Hindlimb muscle (tissue), 1 donor: ENCODE measurements around the gene LINS1. TPM values are rescaled to one million over a fixed set of nuclear protein-coding genes. Genes with fewer than 3 reads are reported as not detected.
"Not testable (repeated sequence)": the region's sequence is repeated elsewhere in the genome, so short reads cannot be mapped to it uniquely, and the experiment has no call there.

Experiments used
- DNase-seq: peaks from one replicate; pipeline ENCODE4 v3.0.0-alpha.2; 2013
- polyA plus RNA-seq: library from polyadenylated mRNA; unstranded; fragments of 120-200 nt; gene quantifications from one replicate; pipeline ENCODE4 v1.2.1, GENCODE V29; 2013; ENCODE audit not compliant: insufficient read length

The LINS1 gene
- polyA plus RNA-seq, 1 donor, result 13.6 TPM

- no peak for DNase-seq
These were observed 821 bp downstream of the LINS1 start for GRCh38 chr15:100601163-100601562.

GRCh38 chr15:100598655-100599054, 3.3 kb downstream of the LINS1 start:
- DNase-seq, result no peak

DNA sequence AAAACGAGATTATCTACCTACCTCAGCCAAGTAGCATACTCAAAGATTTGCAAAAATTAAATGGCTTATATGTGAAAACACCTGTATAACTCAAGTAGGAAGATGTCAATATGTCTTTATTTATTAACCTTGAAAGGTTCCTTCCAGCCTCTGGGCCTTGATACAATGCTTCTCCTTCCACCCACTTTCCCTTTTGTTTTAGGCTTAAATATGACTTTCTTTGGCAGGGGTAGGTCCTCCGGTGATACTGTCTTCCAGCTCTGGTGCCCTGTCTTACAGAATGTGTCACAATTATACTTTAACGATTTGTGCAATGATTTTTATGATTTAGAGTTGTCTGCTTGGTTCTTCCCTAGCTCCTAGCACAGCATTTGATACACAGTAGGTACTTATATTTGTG, 4.1 kb downstream of the LINS1 start:
- no peak for DNase-seq

DNA sequence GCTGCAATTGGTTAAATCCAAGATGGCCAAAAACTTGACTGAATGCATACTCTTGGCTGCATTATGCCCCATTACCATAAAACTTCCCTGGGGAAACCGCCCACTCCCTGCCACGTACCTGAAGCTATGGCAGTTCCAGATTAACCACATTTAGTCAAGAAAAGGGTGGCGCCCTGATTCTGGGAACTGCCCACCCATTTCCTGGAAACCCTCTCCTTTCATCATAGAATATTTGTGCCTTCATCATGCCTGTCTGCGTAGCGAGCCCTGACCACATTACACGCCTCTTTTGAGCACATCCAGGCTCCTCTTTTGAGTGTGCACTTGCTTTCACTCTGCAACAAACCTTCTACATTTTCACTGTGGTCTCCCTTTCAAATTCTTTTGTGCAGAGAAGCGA, 5.2 kb downstream of the LINS1 start:
- no peak for DNase-seq

DNA sequence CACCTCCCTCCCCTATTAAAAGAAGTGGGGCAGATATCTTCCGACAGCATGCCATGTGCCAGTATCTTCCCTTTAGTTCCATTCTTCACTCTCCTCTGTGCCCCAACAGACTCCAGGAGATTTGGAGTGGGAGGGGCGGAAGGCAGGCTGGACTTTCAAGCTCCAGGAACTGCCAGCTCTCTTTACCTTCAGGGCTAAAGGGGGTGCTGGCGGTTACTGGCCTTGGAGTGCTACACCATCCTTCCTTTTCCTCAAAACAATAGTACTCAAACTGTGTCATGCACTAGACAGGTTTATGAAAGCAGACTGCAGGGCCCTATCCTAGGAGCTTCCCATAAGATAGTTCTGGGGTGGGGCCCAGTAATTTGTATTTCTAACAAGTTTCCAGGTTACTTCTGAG, 6.0 kb downstream of the LINS1 start:
- no peak for DNase-seq

DNA sequence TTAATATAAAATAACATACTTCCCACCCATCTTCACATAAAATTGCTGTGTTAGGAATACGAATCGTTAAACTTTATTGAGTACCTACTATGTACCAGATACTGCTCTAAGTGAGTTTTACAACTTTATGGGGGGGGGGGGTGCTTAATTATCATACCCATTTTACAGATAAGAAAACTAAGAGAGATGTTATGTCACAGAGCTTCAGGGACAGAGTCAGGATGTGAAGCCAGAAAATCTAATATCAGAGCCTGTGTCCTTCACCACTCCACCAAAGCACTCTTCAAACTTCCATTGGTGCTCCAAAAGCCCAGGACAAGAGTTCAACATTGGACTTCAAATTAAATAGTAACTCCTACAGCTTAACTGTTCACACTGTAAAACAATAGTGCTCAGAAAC, 8.6 kb downstream of the LINS1 start:
- DNase-seq, result no peak

DNA sequence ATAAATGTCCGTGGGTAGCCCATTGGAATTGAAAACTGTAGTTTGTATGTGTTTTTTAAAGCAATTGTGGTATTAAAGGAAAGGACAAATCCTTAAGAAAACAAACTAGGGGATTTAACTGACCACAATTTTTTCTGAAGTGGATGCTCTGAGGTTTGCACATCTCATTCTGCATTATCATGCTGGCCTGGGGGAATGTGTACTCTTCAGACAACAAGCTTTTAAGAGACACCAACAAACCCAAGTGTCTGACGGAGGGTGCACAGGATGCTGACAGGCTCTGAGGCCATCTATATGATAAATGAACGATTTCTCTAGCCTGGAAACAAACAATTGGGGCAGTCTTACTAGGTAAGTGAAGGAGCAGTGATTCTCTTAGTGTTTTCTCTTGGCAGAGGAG, 9.1 kb downstream of the LINS1 start:
- no peak for DNase-seq

DNA sequence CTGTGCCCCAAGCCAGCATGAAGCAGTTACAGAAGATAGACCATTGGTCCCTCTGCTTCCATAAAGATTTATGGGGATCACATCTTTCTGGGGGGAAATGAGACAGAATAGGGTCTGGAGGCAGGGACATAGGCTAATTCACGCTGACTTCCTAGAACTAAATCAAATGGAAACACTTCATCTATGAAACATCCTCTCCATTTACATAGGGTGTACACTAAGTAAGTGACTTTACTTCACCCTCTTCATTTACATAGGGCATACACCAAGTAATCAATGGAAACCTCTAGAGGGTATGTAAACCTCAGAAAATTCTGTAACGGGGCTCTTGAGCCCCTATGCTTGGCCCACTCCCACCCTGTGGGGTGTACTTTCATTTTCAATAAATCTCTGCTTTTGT, 10.1 kb downstream of the LINS1 start:
- no peak for DNase-seq

- not testable (repeated sequence) for DNase-seq
These were observed 10.8 kb downstream of the LINS1 start for GRCh38 chr15:100591163-100591562.

- no peak for DNase-seq
These were observed 13.2 kb downstream of the LINS1 start for GRCh38 chr15:100588638-100589242.

- DNase-seq, result no peak
These were observed 21.6 kb downstream of the LINS1 start for GRCh38 chr15:100580414-100580813.

- no peak for DNase-seq
These were observed 28.5 kb downstream of the LINS1 start for GRCh38 chr15:100573526-100573925.

GRCh38 chr15:100572362-100572983, 29.5 kb downstream of the LINS1 start:
- no peak for DNase-seq

DNA sequence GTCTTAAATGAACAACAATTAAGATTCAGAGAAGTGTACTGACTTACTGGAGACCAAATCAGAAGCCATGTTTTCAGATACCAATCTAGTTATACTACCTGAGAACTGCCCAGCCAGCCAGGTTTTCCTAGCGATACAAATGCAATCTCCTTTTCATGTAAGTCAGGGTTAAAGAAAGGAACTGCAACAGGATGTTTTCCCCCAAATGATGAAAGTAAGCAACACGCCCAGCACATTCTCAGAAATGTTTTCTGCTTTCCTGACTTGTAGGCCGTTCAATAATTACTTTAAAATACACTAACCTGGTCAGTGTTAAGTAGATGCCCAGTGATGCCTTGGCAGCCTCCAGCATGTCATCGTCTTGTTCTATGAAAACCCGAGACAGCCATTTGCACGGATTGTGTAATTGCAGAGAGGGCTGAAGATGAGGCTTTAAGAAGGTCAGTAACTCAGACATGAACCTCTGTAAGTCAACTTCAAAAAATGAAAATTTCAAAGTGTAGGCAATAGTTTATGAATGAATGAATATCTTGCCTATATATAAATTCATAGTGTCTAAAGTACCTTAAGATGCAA, 30.3 kb downstream of the LINS1 start:
- no peak for DNase-seq

GRCh38 chr15:100570735-100571313, 31.2 kb downstream of the LINS1 start:
- no peak for DNase-seq

DNA sequence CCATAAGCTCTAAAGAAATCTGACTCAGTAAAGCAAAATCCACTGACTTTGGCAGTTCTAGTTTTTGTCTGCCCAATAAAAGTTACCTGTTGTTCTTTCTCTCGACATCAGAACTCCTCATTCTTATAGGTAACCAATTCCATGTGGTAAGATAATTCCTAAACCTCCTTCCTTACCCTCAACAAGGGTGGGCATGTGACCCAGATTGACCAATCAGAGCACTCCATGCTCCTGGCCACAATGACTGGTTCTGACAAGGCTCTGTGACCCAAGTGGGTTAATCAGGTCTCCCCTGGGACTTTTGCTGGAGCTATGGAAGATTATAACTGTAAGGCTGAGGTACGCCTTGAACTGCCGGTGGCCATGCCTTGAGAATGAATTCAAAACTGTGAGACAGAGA, 31.7 kb downstream of the LINS1 start:
- DNase-seq, result no peak

DNA sequence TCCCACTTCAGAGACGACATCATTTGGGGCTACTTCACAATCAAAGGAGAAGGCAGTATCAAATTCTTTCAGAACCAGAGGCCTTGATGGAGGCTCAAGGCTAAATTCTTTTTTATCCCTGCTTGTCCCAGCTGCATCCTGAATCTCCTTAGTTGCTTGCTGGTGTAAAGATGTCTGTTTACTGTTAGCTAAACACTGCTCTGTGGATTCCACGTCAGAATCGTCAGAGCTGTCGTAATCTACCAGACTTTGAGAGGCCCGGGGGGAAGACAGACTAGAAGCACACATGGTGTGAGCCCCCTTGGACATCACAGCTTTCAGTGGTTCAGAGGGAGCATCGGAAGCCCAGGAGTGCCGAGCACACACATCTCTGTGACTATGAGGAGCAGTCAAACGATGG, 32.6 kb downstream of the LINS1 start:
- no peak for DNase-seq

GRCh38 chr15:100566850-100567628, 34.9 kb downstream of the LINS1 start:
- DNase-seq, result no peak

GRCh38 chr15:100565591-100565990, 36.4 kb downstream of the LINS1 start:
- no peak for DNase-seq

GRCh38 chr15:100560323-100560722, 41.7 kb downstream of the LINS1 start:
- DNase-seq, result no peak

DNA sequence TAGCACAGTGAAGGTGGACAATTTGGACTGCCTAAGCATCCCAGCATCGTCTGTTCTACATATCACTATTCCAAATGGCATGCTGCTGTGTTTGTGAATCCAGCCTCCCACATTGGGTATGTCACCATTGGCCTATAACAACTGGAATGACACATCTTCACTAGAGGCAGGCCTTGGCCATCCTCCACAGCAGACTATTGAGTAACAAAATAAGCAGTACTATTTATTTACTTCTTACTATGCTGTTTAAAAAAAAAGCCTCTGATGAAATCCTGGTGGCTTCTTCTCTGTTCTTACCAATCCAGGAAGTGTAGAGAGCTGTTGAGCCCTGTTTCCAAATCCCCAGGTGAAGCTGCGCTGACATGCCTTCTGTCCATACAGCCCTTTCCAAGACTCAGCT, 42.7 kb downstream of the LINS1 start:
- DNase-seq, result no peak

GRCh38 chr15:100558771-100559254, 43.2 kb downstream of the LINS1 start:
- no peak for DNase-seq

DNA sequence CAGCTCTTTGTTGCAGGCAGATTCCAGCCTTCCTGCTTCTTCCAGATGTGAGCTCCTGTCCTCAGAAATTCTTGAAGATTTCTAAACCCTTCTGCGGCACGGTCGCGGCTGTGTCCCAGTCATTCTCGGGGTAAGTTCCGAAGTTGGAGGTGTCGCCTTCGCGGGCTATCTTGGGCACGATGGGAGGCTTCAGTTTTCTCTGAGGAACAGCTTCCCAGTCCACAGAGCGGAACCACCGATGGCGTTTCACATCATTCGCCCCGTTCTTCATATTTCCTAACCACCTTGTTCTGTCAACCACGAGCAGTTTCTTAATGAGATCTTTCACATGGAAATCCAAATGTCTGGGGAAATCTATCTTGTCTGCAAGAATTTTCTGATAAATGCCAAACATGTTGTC, 48.5 kb downstream of the LINS1 start:
- DNase-seq, result no peak
